ENCODE measurements around the gene ADIG.

Gene ADIG

DNA sequence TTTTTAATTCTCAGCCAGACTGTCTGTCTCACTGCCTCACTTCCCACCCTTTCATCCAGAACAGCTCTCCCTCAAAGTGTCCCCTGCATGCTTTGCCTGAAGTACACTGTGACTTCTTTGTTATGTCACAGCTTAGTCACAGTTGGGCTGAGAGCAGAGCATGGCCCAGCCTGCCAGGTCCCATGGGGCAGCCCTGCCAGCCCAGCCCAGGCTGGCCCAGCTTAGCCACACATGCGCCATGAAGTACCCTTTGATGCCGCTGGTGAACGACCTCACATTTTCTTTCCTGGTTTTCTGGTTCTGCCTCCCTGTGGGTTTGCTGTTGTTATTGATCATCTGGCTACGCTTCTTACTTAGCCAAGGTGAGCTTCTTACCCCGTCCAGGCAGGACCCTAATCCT, at the start of gene ADIG:
ADIG (plus strand) TSS at position 185 of the 400 bp plus-strand sequence; CDS start at position 239, 54 bp downstream.
- DNase-seq (ENCODE audit: low read depth) = no peak

DNA sequence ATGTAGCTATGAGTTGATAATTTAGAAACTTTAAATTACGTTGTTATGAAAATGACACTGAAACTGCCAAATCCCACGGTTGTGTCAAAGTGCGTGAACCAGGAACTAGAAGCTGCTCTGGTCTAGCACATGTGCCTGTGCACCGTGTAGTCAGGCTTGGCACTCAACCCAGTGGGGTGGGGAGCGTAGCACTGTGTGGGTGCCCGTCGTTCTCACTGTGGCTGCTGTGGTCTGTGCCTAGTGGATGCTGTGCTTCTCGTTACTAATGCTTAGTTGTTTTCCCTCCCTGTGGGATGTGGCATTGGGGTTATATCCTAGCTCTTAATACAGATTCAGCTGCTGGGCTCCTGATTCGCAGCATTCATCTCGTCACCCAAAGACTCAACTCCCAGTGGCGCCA, 46.2 kb upstream of the ADIG start:
- no peak for DNase-seq (ENCODE audit: low read depth)

DNA sequence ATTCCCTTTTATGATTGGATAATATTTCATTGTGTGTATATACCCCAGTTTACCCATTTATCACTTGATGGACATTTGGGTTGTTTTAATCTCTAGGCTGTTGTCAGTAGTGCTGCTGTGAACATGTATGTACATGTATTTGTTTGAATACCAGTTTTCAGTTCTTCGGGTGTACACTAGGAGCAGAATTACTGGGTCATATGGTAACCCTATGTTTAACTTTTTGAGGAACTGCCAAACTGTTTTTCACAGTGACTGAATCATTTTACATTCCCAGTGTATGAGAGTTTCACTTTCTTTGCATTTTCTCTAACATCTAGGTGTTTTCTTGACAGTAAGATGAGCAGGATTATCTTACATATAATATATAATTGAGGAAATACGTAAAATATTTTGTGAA, 44.7 kb upstream of the ADIG start:
- DNase-seq (ENCODE audit: low read depth) = no peak

DNA sequence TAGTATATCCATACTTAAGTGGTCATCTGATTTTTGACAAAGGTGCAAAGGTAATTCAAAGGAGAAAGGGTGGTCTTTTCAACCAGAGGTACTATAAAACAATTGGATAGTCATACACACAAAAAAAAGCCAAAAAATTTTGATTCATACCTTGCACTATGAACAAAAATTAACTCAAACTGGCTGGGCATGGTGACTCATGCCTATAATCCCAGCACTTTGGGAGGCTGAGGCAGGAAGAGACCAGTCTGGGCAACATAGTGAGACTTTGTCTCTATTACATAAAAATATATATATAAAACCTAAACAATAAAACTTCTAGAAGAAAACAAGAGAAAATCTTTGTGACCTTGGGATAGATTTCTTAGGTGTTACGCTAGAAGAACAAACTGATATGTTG, 43.8 kb upstream of the ADIG start:
- no peak for DNase-seq (ENCODE audit: low read depth)

DNA sequence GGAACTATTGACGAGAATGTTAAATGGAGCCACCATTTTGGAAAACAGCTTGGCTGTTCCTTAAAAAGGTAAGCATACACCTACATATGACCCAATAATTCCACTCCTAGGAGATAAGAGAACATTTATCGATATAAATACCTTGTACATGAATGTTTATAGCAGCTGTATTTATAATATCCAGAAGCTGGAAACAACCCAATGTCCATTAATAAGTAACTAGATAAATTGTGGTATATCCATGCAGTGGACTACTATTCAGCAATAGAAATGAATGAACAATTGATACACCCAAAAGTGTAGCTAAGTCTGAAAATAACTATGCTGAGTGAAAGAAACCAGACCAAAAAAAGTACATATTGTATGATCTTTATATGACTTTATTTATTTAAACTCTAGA, 42.2 kb upstream of the ADIG start:
- DNase-seq (ENCODE audit: low read depth) = no peak

DNA sequence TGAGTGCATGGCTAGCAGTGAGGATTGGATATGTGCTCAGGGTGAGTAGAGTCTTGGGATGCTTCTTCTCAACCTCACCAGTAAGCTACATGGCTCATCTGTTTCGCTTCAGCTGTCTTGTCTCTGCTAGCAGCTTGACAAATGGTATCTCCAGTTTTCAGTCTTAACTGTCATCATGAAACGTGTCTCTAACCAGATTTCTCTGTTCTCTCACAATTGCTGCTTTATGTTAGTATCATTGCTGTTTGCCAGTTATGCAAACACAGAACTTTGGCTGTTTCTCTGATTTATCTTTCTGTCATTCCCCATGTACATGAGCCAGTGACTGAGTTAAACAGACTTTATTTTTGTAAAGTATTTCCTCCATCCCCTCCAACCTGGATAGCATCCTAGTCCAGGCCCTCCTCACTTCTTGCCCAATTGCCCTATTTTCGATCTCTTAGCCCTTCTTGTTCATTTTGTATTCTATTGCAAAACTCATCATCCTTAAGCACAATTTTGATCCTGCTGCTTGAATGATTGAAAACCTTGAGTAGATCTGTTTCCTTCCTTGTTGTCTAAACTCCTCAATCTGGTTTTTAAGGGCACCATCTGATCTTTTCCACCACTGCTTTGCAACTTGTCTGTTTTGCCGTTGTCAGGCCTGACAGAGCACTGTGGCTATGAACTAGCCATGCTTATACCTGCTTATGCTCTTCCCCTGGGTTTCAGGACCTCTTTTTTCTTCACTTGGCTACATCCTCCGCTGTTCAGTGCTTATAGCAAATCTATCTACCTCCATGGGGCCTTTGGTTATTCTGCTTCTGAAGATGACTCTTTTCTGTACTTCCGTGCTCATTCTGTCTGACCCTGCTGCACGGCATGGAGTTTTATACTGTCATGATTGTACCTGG, 37.7 kb upstream of the ADIG start:
- no peak for DNase-seq (ENCODE audit: low read depth)

DNA sequence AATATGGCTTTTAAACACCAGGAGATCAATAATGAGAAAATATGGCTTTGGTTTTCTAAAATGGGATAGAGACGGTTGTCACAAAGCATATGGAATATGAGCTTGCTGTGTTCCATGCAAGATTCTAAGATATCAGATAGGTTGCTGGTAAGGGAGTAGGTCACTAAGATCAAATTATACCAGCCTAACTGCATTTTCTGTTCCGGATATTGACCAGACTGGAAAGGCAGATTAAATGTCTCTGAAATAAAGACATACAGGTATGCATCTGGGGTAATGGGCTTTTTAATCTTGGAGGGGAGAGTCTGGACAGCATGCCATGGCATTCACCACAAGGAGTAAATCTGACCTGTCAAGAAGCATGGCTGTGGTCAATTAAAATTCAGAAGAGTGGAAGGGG, 35.2 kb upstream of the ADIG start:
- no peak for DNase-seq (ENCODE audit: low read depth)

DNA sequence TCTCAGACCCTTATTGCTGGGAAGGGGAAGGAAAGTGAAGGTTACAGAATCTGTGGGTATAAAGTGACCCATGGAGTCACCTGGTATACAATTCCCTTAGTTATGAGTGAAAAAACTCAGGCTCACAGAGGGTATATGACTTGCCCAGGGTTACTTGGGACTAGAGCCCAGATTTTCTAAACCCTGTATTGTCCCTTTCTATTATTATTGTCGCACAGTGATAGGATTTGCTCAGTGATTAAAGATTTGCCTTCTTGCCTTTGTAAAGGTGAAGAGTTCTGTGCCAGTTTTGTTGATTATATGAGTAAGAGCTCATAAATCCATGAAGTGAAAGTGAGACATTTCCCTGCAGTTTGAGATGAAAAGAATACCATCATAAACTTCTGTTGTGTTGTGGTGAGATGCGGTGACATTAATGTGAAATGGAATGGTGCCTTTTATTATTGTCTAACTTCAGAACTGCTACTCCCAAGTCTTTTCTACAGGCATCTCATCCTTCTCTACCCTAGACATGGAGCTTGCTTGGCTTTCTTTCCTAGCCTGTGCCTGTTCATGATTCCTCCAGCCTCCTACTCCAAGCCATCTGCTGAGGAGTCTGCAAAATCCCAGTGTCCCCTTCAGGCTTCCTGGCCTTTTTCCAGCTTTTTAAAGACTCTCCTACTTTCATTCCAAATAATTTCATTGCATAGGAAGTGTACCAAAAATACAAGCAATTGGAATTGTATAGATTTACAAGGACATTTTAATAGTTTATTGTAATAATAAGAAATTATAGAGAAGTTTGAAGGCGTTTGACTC, 33.5 kb upstream of the ADIG start:
- DNase-seq (ENCODE audit: low read depth) = no peak

DNA sequence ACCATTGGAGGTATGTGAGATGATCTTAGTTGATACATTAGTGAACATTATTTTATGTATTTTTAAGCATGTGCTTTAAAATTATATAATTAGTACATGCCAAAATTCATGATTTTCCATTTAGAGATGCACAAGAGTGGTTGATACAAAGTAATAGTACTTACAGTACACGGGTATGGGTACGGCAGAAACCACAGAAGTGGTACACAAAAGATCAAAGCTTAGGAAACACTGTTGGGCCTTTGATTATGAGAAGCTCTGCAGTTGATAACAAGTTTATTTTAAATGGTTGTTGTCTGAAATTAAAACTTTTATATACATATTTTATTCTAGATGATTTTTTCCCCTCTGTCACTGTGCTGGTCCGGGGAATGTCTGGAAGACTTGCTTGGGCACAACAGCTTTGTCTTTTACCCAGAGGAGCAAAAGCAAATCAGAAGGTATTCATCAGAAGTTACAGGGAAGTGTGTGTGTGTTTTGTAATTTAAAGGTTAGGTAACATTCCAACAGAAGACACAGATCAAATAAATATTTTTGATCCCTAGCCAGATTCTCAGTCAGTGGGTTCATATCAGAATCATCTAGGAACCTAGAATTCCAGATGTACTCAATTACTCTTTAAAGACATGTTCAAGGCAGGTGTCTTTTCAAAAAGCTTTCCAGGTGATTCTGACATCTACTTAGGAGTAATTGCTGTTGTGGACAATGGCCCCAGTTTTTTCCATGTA, 32.5 kb upstream of the ADIG start:
- no peak for DNase-seq (ENCODE audit: low read depth)

DNA sequence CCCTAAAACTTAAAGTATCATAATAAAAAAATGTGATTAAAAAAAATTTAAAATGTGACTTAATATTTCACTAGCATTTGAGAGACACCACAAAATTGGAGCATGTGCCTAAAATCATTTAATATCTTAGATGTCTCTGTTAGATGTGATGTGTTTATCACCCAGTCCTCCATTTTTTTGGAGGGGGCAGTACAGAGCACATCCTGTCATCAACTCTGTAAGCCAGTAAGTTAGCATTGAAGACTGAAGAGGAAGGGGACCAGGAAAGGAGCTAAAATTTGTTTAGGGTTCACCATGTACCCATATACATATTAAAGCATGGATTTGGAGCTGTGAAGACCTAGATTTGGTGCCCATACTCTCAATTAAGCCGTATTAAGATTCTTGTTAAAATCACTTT, 30.7 kb upstream of the ADIG start:
- no peak for DNase-seq (ENCODE audit: low read depth)

DNA sequence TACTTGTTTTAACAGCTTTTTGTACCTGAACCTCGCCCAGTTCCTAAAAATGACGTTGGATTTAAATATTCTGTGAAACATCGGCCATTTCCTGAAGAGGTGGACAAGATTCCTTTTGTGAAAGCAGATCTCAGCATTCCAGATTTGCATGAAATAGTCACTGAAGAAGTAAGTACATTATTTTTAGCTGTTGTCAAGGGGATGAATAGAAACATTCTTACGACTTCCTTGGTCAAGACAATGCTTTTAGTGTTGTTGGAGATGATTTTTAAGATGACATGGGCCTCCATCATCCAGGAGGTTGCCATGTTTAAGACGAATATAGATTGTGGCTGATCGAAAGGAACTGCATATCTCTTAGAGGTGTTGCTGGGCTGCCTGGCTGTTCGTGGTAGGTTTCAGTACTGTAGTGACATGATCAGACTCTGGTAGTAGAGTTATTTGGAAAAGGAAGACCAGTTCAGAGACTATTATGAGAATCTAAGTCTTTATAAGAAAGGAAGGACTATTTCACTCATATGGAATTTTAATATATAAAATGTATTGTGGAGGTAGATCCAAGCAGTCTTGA, 29.9 kb upstream of the ADIG start:
- DNase-seq (ENCODE audit: low read depth) = no peak

DNA sequence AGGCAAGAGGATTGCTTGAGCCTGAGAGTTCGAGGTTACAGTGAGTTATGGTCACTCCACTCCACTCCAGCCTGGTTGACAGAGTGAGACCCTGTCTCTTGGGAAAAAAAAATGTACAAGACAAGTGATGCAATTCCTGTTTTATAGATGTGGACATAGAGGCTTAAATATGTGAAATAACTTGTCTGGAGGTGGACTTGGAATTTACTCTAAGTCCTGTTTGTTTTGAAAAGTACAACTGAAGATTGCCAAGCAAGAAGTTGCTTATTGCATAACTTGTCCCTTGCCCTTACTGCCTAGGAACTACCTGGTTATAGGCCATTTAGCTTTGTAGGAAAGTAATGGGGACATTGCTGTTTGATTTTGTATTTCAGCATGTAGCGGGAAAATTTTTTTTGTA, 26.0 kb upstream of the ADIG start:
- no peak for DNase-seq (ENCODE audit: low read depth)

DNA sequence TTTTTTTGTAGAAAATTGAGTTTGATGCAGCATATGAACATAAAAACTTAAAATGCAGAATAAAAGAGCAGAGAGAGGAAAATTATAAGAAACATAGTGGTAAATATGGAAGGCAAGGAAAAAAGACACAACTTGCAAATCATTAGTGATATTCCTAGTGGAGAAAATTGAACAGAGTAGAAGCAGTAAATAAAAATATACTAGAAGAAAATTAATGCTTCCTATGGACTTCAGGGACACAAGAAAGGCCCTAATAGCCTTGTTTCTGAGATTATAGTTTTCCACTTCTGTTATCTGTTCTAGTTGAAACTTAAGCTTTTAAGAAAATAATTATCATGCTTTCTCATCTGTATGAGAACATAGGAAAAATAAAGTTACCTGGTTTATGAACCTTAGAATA, 25.6 kb upstream of the ADIG start:
- DNase-seq (ENCODE audit: low read depth) = no peak

DNA sequence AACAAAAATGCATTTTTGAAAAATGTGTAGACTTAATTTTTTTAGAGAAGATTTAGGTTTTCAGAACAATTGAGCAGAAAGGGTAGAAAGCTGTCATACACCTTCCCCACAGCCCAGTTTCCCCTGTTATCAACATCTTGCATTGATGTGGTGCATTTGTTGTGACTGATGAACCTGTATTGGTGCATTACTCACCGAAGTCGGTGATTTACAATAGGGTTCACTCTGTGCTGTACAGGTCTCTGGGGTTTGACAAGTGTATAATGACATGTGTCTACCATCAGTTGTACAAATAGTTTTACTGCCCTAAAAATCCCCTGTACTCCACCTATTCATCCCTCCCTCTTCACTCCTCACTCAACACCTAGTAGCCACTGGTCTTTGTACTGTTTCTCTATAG, 23.8 kb upstream of the ADIG start:
- no peak for DNase-seq (ENCODE audit: low read depth)

DNA sequence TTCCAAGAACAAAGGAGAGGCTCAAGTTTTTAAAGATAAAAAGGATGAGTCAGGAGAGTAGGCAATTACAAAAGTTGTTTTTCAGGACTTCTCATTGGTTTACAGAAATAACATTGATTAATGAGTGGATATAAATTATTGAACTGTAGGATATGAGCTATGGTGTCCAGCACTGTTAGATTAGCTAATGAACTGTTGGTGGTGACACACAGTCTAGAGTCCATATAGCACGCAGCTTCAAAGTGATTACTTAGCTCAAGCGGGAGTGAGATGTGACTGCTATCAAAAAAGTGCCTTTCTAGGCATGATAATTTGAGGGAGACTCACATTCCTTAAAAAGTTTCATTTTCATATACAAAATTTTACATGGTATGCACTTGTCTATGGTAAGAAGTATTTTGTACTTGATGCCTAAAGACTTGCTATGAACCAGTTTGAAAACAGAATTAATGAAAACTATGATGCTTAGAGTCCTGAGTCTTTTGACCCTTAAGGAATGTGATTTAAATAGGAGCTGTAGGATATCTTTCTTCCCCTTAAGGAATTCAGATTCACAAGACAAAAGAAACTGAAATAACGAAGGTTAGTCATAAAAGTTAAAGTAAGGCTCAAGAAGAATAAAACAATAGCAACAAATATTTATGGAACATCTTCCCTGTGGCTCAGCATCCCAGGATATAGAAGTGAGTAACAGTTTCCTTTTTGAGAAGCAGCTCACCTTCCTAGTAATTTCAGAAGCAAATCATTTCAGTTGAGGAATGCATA, 22.2 kb upstream of the ADIG start:
- DNase-seq (ENCODE audit: low read depth) = no peak

DNA sequence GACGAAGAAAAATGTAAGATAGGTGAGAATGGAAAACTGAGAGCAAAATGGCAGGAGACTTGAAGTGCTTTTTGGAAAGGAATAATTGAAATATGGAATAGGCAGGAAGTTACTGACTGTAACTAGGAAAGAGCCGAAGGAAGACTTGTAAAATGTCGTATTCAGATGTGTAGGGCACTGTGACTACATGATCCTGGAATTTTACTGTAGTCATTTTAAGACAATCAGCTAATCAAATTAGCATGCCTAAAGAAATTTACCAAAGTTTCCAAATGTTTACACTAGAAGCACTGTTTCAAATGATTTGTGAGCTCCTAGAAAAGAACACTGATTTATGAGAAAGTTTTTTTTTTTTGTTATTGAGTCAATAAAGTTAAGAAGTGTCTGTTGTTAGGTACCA, 21.2 kb upstream of the ADIG start:
- DNase-seq (ENCODE audit: low read depth) = no peak

DNA sequence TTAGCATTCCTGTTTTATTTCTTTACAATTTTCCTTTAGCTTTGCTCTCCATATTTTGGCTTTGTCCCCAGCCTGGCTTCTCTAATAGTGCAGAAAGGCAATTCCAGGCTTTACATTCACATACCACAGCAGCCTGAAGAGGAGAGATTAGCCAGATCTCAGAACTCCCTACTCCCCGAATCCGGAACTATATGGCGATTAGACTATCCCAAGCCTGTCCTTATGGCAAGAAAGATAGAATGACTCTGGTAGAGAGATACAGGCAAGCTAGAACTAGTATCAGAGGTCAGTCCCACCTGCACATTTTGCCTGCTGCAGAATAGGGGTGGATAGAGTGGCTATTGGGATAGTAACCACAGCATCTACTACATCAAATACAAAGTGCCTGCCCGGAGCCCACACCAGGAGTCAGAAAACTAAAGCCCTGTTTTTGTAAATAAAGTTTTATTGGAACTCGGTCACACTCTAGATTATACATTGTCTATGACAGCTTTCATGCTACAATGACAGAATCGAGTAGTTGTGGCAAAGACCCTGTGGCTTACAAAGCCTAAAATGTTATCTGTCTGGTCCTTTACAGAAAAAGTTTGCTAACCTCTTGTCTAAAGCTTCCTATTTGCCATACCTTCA, 17.1 kb upstream of the ADIG start:
- no peak for DNase-seq (ENCODE audit: low read depth)

DNA sequence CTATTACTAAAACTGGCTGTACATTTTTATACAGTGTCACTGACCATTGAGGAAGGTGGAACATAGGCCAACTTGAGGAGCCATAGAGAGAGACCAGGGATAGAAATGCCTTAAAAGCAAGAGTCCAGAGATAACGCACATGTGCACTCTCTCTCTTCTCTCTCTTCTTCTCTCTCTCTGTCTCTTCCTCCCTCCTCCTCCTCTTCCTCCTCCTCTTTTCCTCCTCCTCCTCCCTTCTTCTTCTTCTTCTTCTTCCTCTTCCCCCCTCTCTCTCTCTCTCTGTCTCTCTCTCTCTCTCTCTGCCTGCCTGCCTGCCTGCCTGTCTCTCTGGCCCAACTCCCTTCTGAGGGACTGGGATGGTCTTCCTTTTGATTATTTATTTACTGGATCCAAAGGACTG, 16.3 kb upstream of the ADIG start:
- DNase-seq (ENCODE audit: low read depth) = no peak

DNA sequence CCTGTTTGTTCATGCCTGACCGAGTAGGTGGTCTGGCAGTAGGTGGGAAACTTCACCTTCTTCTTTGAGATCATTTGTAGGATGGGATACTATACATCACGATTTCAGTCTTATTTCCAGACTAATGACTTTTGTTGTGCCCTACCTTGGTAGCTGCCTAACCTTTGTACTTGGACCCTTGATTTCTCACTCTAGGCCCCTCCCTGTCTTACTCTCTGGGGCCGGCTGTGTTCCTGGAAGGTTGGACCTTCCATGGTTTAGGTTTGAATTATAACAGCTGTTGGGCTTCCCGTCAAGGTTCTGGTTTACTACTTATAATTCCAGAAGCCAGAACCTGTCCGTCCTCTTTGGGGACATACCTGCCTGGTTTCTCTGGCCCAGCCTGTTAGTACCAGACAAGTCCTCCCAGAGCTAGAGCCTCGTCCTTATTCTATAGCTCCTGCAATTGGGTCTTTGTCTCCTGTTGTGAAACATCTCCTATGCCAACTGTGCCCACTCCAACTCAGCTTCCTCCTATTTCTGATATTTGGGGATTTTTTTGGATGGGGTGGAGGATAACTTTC, 14.9 kb upstream of the ADIG start:
- no peak for DNase-seq (ENCODE audit: low read depth)

DNA sequence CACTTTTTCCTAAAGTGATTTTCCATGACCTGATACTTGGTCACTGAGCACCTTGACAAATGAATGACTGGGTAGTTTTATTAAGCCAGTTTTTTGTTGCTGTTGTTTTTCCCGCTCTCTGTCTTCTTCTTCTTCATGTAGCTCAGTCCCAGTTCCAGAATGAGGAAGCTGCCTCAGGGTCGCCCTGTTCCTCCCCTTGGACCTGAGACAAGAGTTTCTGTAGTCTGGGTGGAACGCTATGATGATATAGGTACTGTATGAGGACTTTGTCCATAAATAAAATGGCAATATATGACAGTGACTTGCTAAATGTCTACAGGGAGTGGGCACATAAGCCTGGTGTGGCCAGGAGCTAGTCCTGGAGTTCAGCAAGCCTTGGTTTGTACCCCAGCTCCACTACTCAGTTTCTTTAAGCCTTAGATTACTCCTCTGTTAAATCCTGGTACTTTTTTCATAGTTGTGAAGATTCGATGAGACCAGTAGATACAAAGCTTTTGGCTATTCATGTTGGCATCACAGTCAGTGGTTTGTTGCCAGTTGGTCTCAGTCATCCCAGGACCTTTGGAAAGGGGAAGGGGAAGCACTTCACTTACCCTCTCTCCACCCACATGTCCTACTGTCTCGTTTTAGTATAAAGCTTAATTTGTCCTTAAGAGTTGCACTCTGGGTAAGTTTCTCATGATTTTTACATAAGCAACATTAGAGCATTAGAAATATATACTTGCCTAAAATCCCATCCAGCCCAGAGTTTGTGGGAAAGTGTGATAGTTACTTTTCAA, 11.1 kb upstream of the ADIG start:
- DNase-seq (ENCODE audit: low read depth) = no peak
